Adrenal gland (tissue), 5 donors: ENCODE measurements around the gene SLC19A1.

Experiments used
- POLR2A ChIP-seq, 2 donors: fragments of 450-650 bp; IDR thresholded peaks; one replicate each; pipeline ENCODE4 v1.6.1; 2017; ENCODE audit warnings: antibody characterized with exemption in 2 of 2, mild to moderate bottlenecking in 2 of 2, moderate library complexity in 1 of 2
- TF ChIP-seq, protein P1 (sequence below), 6 experiments: fragments of 450-650 bp in 4 of 6; fragments of 200-600 bp in 2 of 6; sonication (generic) in 1 of 6; IDR thresholded peaks; 1 replicate in 5 of 6; 2 replicates in 1 of 6; pipeline versions ENCODE4 v1.5.1 to v1.8.0; 2016 to 2021; ENCODE audit warnings: antibody characterized with exemption in 6 of 6, mild to moderate bottlenecking in 2 of 6, moderate library complexity in 1 of 6
- donor health status: DM: no; HTN: no; CAD: no.

DNA sequence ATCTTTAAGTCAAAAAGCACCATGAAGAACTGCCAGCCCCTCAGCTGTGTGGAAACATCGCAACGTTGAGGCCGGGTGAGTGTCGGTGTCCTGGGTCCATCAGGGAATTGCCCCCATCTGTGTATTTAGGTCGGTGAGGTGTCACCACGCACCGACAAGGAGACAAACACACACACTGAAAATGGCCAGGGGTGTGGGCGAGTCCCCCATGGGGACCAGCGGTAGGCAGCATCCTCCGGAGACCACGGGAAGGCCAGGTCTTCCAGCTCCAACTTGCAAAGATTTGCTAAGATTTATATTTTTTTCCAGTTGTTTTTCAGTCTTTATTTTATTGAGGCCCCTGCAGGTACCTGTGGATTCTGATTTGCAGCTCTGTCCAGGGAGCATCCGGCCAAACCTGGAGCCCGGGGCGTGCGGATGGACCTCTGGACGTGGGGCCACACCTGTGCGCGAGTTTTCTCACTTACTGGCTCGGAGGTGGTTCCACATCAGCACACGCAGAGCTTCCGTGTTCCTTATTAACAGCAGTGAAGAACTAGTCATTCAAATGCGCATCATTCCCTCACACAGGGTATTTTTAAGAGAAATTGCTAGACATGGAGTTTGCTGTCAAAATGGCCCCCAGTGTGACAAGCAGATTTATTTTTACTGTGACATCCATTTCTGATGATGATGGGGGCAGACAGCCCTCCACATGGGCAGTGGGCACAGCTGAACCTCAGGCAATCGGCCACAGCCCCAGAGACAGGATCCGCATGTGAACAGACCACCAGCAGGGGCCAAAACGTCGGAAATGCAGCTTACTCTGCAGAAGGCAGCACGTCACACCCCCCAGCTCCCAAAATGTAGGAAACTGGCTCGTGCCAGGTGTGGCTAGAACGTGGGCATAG lies 17.2 kb upstream of the SLC19A1 start:
- TF ChIP-seq, protein P1, sequence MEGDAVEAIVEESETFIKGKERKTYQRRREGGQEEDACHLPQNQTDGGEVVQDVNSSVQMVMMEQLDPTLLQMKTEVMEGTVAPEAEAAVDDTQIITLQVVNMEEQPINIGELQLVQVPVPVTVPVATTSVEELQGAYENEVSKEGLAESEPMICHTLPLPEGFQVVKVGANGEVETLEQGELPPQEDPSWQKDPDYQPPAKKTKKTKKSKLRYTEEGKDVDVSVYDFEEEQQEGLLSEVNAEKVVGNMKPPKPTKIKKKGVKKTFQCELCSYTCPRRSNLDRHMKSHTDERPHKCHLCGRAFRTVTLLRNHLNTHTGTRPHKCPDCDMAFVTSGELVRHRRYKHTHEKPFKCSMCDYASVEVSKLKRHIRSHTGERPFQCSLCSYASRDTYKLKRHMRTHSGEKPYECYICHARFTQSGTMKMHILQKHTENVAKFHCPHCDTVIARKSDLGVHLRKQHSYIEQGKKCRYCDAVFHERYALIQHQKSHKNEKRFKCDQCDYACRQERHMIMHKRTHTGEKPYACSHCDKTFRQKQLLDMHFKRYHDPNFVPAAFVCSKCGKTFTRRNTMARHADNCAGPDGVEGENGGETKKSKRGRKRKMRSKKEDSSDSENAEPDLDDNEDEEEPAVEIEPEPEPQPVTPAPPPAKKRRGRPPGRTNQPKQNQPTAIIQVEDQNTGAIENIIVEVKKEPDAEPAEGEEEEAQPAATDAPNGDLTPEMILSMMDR (IDR thresholded peaks at IDR 0.05): no peak
- TF ChIP-seq POLR2A (IDR thresholded peaks at IDR 0.05): no peak
